ENCODE measurements around the gene EFCAB5.

EFCAB5 gene

GRCh38 chr17:29905086-29905878 lies 36.2 kb upstream of the EFCAB5 start:
- Histone ChIP-seq H3K9me3 (ENCODE audit: insufficient read depth, low read length) (peaks cover 23% of the 10 kb centered on the region; the same call in 1 of the 2 replicates), H3F3A (ENCODE audit: insufficient read depth) (0 out of 2 replicates have a peak, but pooled peaks cover 3% of the 10 kb centered on the region), H4K20me1 (ENCODE audit: low read depth, low read length) (no peaks in the 10 kb centered on the region), H2AFZ (ENCODE audit: low read depth, low read length, severe bottlenecking) (no peak overlapping the region), H3K9ac (ENCODE audit: low read length) (no peak overlapping the region), H3K27me3 (ENCODE audit: low read length) (no peaks in the 10 kb centered on the region), H3K4me3 (ENCODE audit: insufficient read depth, low read length, poor library complexity, severe bottlenecking) (no peak overlapping the region), H3K4me2 (ENCODE audit: low read depth, low read length, poor library complexity, severe bottlenecking) (no peak overlapping the region), H3K36me3 (ENCODE audit: low read length) (peaks cover 14% of the 10 kb centered on the region), H3K27ac (ENCODE audit: low read depth, low read length) (no peak overlapping the region), H3K9me2 (replicated peaks; ENCODE audit: insufficient read depth, low read length) (no peaks in the 10 kb centered on the region), H3K79me2 (ENCODE audit: insufficient read depth, low read length) (peaks cover 90% of the 10 kb centered on the region)
- TF ChIP-seq CTCF (IDR thresholded peaks at IDR 0.05; ENCODE audit: insufficient read depth, low read length, poor library complexity, severe bottlenecking): no peak
- TF ChIP-seq EZH2phosphoT487 (conservative IDR thresholded peaks at IDR 0.05; ENCODE audit: low read length): no peak

GRCh38 chr17:29905879-29906167 lies 35.6 kb upstream of the EFCAB5 start:
- Histone ChIP-seq H3K27me3 (ENCODE audit: low read length) (no peaks in the 10 kb centered on the region), H3K9me2 (replicated peaks; ENCODE audit: insufficient read depth, low read length) (no peaks in the 10 kb centered on the region), H3K27ac (ENCODE audit: low read depth, low read length) (no peak overlapping the region), H3K9me3 (ENCODE audit: insufficient read depth, low read length) (peaks cover 23% of the 10 kb centered on the region; the same call in 1 of the 2 replicates), H3K79me2 (ENCODE audit: insufficient read depth, low read length) (peaks cover 95% of the 10 kb centered on the region), H3K4me2 (ENCODE audit: low read depth, low read length, poor library complexity, severe bottlenecking) (no peak overlapping the region), H4K20me1 (ENCODE audit: low read depth, low read length) (peaks cover 3% of the 10 kb centered on the region; the same call in 1 of the 2 replicates), H3K4me3 (ENCODE audit: insufficient read depth, low read length, poor library complexity, severe bottlenecking) (no peak overlapping the region), H3K36me3 (ENCODE audit: low read length) (peaks cover 16% of the 10 kb centered on the region), H3F3A (ENCODE audit: insufficient read depth) (0 out of 2 replicates have a peak, but pooled peaks cover 3% of the 10 kb centered on the region), H3K9ac (ENCODE audit: low read length) (no peak overlapping the region), H2AFZ (ENCODE audit: low read depth, low read length, severe bottlenecking) (no peak overlapping the region)
- TF ChIP-seq EZH2phosphoT487 (conservative IDR thresholded peaks at IDR 0.05; ENCODE audit: low read length): no peak
- no peak for TF ChIP-seq CTCF (IDR thresholded peaks at IDR 0.05; ENCODE audit: insufficient read depth, low read length, poor library complexity, severe bottlenecking)

- no peak overlapping the region for H3K4me2 ChIP-seq (ENCODE audit: low read depth, low read length, poor library complexity, severe bottlenecking)
- peaks cover 6% of the 10 kb centered on the region; the same call in 1 of the 2 replicates for H4K20me1 ChIP-seq (ENCODE audit: low read depth, low read length)
- H3K27ac ChIP-seq (ENCODE audit: low read depth, low read length): no peak overlapping the region
- H2AFZ ChIP-seq (ENCODE audit: low read depth, low read length, severe bottlenecking): no peak overlapping the region
- H3K9ac ChIP-seq (ENCODE audit: low read length): no peak overlapping the region
- H3F3A ChIP-seq (ENCODE audit: insufficient read depth): 0 out of 2 replicates have a peak, but pooled peaks cover 3% of the 10 kb centered on the region
- H3K9me2 ChIP-seq (replicated peaks; ENCODE audit: insufficient read depth, low read length): no peaks in the 10 kb centered on the region
- peaks cover 23% of the 10 kb centered on the region; the same call in 1 of the 2 replicates for H3K9me3 ChIP-seq (ENCODE audit: insufficient read depth, low read length)
- H3K79me2 ChIP-seq (ENCODE audit: insufficient read depth, low read length): peaks cover 96% of the 10 kb centered on the region
- peaks cover 12% of the 10 kb centered on the region; the same call in 1 of the 2 replicates for H3K36me3 ChIP-seq (ENCODE audit: low read length)
- no peak overlapping the region for H3K4me3 ChIP-seq (ENCODE audit: insufficient read depth, low read length, poor library complexity, severe bottlenecking)
- H3K27me3 ChIP-seq (ENCODE audit: low read length): no peaks in the 10 kb centered on the region
- no peak for TF ChIP-seq CTCF (IDR thresholded peaks at IDR 0.05; ENCODE audit: insufficient read depth, low read length, poor library complexity, severe bottlenecking)
- no peak for TF ChIP-seq EZH2phosphoT487 (conservative IDR thresholded peaks at IDR 0.05; ENCODE audit: low read length)
These were observed 34.5 kb upstream of the EFCAB5 start for GRCh38 chr17:29906969-29907368.
